BE2C (cell line): ENCODE results near the gene DROSHA.

Experiments
- DNase-seq: peaks from one replicate; pipeline ENCODE4 v3.0.0-alpha.2; 2020
- H3K27me3 ChIP-seq: fragments of 250-450 bp; sonication (Bioruptor Pico); 2 replicates; pipeline ENCODE4 v1.5.1; 2020; ENCODE audit warnings: mild to moderate bottlenecking
- H3K36me3 ChIP-seq: fragments of 250-450 bp; sonication (Bioruptor Pico); 2 replicates; pipeline ENCODE4 v1.5.1; 2020; ENCODE audit warnings: mild to moderate bottlenecking
- H3K4me1 ChIP-seq: fragments of 250-450 bp; sonication (Bioruptor Pico); 2 replicates; pipeline ENCODE4 v1.5.1; 2020
- H3K4me3 ChIP-seq: 2 replicates; pipeline ENCODE4 v1.5.1; 2011; ENCODE audit warnings: low read depth, low read length
- H3K9me3 ChIP-seq: fragments of 250-450 bp; sonication (Bioruptor Pico); 2 replicates; pipeline ENCODE4 v1.5.1; 2020
- CTCF ChIP-seq: IDR thresholded peaks from 2 replicates; pipeline ENCODE4 v1.5.1; 2012; ENCODE audit warnings: mild to moderate bottlenecking, low read depth, low read length

Gene DROSHA

GRCh38 chr5:31433229-31433628 is 98.7 kb downstream of the DROSHA start:
- Histone ChIP-seq H3K9me3 (no peaks in the 10 kb centered on the region), H3K36me3 (peaks cover 22% of the 10 kb centered on the region), H3K27me3 (no peaks in the 10 kb centered on the region), H3K4me3 (no peak overlapping the region), H3K4me1 (peaks cover 7% of the 10 kb centered on the region; the same call in 1 of the 2 replicates)
- DNase-seq = no peak
- no peak for TF ChIP-seq CTCF

- Histone ChIP-seq H3K4me1 (peaks cover 13% of the 10 kb centered on the region), H3K27me3 (no peaks in the 10 kb centered on the region), H3K36me3 (peaks cover 17% of the 10 kb centered on the region), H3K4me3 (no peak overlapping the region), H3K9me3 (no peaks in the 10 kb centered on the region)
- no peak for TF ChIP-seq CTCF
- no peak for DNase-seq
Measured at GRCh38 chr5:31427724-31428309, 104.1 kb downstream of the DROSHA start.

GRCh38 chr5:31427013-31427723 is 104.7 kb downstream of the DROSHA start:
- peaks cover 23% of the 10 kb centered on the region for H3K36me3 ChIP-seq
- peaks cover 13% of the 10 kb centered on the region for H3K4me1 ChIP-seq
- no peak for TF ChIP-seq CTCF
- no peak overlapping the region for H3K4me3 ChIP-seq
- H3K9me3 ChIP-seq = no peaks in the 10 kb centered on the region
- no peaks in the 10 kb centered on the region for H3K27me3 ChIP-seq
- DNase-seq = no peak

GRCh38 chr5:31421806-31422586 is 109.9 kb downstream of the DROSHA start:
- Histone ChIP-seq H3K27me3 (no peaks in the 10 kb centered on the region), H3K4me3 (no peak overlapping the region), H3K4me1 (no peaks in the 10 kb centered on the region; the same call in none of the 2 replicates), H3K36me3 (peaks cover 48% of the 10 kb centered on the region), H3K9me3 (no peaks in the 10 kb centered on the region)
- no peak for DNase-seq
- no peak for TF ChIP-seq CTCF

- no peak for TF ChIP-seq CTCF
- Histone ChIP-seq H3K4me1 (no peaks in the 10 kb centered on the region; the same call in 1 of the 2 replicates), H3K9me3 (no peaks in the 10 kb centered on the region), H3K4me3 (no peak overlapping the region), H3K36me3 (peaks cover 58% of the 10 kb centered on the region), H3K27me3 (no peaks in the 10 kb centered on the region)
- DNase-seq = no peak
Measured at GRCh38 chr5:31417512-31417911, 114.4 kb downstream of the DROSHA start.
